Stimulated activated CD8-positive, alpha-beta memory T cell treated with anti-CD3 and anti-CD28 coated beads, Interleukin-7, amount 100 ng/mL, for 4 hours (primary cell): ENCODE results near the gene CFAP52.
"Not testable (repeated sequence)": the region's sequence is repeated elsewhere in the genome, so short reads cannot be mapped to it uniquely, and the experiment has no call there.

Experiments
- DNase-seq, 2 donors: peaks; one replicate each; pipeline ENCODE4 v3.0.0-alpha.2; 2020; ENCODE audit warnings: low read depth in 2 of 2

CFAP52 gene

DNA sequence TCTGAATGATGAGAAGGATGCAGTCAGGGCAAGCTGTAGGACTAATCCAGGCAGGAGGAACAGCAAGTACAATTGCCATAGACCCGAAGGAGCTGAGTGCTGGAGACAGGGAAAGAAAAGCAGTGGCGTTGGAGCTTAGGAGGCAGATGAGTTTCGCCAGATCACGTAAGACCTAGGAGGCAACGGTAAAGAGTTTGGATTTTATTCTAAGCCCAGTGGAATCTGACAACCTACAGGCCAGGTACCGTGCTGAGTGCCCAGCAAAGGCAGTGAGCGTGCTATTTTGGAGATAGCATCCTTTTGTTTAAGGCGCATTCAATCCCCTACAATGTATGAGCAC lies 70.1 kb downstream of the CFAP52 start:
- DNase-seq, result no peak

DNA sequence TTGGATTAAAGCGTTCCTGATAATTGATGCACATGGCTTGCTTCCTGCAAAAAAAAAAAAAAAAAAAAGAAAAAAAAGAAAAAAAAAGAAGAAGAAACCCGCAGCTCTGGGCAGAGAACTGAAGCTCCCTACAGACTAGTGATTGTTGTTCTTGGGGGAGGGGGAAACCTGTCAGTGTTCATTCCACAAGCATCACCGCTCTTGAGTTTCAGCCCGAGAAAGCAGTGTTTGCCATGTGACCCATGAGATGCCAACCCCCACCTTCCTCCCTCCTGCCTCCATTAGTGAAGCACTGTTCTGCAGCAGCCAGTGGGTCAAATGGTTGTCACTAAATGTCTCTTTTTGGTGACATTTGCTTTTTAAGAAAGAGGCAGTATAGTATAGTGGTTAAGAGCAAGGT lies 70.6 kb downstream of the CFAP52 start:
- DNase-seq, result no peak

DNA sequence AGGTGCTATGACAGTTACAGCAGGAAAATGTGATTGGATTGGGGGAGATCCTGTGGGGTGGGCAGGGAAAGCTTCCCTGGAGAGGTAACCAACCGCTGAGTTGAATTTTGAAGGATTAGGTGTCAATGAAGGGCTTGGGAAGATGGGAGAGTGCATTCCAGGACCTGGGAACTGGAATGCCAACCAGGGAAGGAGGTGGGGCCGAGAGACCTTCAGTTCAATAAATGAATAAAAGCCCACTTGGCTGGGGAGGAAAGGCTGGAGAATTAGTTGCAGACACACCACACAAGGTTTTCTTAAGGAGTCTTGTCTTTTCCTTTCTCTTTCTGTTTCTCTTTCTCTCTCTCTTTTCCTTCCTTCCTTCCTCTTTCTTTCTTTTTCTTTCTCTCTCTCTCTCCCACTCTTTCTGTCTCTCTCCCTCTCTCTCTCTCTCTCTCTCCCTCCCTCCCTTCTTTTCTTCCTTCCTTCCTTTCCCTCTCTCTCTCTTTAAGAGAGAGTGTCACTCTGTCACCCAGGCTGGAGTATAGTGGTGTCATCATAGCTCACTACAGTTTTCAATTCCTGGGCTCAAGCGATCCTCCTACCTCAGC lies 72.2 kb downstream of the CFAP52 start:
- no peak for DNase-seq

DNA sequence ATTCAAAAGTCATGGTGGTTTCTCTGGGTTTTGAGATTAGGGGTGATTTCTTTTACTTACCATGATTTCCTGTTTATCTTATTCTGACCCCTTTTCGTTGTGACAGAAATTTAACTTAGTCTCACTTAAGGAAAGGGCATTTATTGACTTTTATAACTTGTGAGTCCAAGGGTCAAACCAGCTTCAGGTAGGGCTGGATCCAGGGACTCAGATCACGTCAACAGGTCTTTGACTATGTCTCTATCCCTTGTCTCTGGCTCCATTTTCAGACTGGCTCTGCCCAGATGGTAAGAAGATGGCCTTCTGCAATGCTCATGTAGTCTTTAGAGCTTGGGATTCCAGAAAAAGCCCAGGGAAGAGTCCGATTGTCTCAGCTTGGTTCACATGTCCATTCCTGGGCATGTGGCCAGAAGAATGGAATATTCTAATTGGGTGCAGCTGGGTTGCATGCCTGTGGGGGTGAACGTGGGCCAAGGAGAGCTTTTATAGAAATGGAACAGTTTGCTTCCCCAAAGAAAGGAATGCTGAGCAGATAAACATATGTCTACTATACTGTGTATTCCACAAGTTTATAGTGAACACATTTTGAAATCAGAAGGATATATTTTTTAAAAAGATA lies 82.3 kb downstream of the CFAP52 start:
- no peak for DNase-seq

DNA sequence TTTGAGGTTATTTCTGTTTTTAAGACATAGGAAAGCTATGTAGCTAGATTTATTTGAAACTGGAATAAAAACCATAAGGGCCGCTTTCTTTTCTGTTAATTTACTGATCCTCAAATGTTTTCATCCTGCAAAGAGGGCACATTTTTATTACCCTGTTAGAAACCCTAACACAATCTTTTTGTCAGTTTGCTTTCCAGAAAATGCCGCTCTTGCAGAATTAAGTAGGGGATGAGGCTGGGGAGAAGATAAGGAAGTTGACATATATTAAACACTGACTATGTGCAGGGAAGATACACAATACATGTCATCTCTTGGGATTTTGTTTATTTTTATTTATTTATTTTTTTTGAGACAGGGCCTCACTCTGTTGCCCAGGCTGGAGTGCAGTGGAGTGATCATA lies 84.6 kb downstream of the CFAP52 start:
- no peak for DNase-seq

DNA sequence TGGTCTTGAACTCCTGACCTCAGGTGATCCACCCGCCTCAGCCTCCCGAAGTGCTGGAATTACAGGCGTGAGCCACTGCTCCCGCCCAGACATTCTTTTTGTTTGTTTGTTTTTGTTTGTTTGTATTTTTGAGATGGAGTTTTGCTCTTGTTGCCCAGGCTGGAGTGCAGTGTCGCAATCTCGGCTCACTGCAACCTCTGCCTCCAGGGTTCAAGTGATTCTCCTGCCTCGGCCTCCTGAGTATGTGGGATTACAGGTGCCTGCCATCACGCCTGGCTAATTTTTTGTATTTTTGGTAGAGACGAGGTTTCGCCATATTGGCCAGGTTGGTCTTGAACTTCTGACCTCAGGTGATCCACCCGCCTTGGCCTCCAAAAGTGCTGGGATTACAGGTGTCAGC lies 87.1 kb downstream of the CFAP52 start:
- not testable (repeated sequence) for DNase-seq

DNA sequence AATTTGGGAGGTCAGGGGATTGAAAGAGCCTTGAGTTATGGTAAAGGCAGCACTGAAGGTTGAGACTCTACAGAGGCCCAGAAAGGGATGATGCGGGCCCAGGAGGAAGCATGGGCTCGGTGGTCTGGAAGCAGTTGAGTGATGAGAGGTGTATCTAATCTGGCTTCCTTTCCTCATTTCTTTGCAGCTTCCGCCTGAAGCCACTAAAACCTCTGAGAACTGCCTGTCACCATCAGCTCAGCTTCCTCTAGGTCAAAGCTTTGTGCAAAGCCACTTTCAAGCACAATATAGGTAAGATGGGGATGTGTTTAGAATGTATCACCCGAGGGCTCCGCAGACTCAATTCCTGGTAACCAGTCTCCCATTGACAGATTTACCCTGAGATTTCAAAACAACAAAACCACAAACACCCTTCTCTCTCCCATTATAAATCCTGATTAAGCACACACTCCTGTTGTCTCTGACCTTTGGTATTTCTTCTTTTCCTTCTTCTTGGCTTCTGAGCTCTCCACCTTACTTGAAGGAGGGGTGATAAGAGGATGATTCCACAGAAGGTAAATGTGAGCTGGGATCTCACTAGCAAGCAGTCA lies 90.1 kb downstream of the CFAP52 start:
- no peak for DNase-seq

DNA sequence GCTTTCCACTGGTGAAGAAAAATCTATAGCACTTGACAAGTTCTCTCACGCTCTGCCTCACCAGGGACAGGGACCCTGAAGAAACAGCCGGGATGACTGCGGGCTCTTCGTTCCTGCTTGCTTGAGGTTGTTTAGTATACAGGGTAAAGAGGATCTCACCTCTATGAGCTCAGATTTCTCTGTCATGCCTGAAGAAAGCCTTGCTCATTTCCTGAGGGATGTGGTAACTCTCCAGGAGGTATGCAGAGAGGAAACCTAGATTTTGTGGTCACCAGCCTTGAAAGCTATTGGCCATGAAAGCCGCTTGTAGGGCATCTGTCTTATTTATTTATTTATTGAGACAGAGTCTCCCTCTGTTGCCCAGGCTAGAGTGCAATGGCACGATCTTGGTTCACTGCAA lies 92.1 kb downstream of the CFAP52 start:
- no peak for DNase-seq

DNA sequence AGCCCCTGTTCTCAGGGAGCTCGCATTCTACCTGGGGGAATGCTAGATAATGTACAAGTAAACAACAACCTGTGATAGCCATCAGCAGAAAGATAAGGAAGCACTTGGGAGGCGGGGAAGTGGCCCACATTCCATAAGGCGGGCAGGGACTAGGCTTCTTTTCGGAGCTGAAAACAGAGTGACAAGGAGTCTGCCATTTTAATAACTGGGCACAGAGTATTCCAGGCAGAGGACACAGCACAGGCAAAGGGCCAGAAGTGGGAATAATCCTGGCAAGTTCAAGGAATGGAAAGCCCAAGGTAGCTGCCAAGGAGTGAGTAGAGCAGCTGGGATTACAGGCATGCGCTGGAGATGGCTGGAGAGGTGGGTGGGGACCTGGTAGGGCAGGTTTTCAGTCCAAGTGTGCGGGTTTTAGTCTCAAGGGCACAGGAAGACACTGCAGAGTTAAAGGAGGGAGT lies 93.1 kb downstream of the CFAP52 start:
- DNase-seq, result no peak

DNA sequence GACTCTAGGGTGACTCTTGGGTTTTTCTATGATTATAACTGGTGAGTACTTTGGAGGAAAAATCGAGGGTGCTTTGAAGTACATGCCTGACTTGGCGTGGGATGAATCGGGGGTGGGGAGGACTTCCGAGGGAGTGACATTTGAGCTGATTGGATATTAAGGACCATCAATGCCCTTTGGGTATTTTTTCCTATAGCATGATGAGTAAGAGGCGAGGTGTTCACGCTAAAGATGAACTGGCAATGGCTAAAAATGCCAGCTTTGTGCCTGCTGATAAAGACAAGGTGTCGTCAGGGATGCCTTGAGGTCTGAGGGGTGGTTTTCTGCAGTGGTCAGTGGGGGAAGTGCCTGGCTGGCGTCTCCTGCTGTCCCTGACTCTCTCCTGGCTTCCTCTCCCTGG lies 94.2 kb downstream of the CFAP52 start:
- no peak for DNase-seq

DNA sequence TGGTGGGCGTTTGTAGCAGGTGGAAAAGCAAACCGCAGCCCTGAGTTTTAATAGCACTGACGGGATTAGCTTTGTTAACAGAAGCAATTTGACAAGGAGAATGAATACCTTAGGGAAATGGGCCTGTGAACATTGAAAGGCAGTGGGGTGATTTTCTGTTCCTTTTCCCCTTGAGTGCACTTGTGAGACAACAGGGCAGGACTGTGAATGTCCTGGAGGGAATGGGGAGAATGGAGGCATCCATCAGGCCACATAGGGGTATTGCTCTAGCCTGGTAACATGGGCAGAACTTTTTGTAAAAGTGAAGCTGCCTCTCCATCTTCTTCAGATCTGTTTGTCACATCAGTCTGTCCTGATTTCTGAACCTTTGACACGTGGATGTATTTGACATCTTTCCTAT lies 95.1 kb downstream of the CFAP52 start:
- DNase-seq, result no peak

DNA sequence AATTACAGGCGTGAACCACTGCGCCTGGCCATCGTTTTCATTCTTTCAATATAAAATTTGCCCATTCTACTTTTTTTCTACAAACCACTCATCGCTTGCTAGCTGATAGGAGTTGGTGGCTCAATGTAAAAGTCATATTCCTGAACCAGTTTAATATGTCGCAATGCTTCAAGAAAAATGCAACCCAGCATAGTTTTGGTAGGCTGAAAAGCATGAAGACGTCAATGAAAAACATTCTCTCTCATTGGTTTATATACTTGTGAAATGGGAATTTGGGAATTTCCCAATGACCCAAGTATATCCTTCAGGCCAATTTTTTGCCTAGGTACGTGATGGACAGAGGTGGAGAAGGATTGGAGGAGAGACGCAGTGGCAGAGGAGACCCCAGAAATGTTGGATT lies 95.8 kb downstream of the CFAP52 start:
- no peak for DNase-seq

DNA sequence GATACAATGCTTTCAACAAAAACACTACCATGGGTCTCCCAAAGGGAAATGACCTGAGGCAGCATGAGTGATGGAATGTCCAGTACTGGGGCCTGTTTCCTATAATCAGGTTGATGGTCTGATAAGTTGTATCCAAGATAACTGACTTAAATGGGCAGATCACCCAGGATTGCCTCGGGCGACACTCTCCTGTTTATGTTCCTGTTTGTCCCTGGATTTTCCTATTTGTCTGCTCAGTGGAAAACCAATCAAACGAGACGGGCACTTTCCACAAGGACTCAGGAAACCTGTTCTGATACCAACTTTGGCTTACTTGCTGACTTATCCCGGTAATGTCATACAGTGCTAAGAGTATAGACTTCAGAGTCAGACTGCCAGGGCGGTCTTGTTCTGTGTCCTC lies 96.2 kb downstream of the CFAP52 start:
- no peak for DNase-seq

DNA sequence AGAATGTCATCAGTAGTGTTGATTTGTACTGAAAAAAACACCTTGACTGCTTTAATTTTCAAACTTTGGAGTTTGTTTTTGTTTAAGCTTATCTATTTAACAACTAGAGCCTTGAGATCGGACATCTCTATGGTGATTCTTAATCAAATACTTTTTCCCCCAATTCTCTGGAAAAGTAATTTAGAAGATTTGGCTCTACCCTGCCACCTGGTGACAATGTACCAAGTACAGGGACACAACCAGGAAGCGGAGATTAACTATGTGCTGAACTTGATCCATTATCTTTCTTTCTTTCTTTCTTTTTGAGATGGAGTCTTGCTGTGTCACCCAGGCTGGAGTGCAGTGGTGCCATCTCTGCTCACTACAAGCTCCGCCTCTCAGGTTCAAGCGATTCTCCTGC lies 99.6 kb downstream of the CFAP52 start:
- DNase-seq, result no peak

DNA sequence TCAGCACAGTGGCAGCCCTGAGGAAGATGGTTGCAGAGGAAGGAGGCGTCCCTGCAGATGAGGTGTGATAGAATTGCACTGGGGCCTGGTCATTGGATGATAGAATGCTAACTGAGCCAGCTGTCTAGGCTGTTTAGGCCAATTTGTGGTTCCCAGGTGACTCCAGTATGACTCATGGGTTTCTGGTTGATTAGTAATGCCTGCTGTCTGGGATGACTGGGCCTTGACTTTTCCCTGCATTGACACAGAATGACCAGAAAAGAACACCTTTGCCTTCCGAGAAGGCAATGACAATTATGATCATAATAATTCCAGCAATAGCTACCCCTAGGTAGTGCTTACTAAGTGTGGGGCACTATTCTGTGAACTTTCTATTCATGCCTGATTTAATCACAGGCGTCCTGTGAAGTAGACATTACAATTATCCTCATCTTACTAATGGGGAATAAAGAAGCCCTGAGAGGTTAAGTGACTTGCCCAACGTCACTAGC lies 100.4 kb downstream of the CFAP52 start:
- DNase-seq, result no peak

DNA sequence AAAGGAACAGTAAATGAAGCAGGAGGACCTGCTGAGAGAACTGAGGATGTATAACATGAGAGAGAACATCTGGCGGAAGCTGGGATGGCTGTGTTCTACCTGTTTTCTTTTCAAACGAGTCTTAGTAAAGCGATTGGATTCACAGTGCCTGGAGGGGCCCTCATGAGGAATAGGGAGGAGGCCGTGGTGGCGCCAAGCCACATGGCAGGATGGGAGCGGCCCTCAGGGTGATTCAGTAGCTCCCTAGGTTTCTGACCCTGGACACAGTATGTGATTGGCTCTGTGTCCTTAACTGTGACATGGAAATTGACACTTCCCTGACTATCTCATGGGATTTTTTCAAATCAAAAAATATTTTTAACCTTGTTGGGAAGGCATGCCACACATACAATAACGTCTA lies 101.0 kb downstream of the CFAP52 start:
- DNase-seq, result no peak

DNA sequence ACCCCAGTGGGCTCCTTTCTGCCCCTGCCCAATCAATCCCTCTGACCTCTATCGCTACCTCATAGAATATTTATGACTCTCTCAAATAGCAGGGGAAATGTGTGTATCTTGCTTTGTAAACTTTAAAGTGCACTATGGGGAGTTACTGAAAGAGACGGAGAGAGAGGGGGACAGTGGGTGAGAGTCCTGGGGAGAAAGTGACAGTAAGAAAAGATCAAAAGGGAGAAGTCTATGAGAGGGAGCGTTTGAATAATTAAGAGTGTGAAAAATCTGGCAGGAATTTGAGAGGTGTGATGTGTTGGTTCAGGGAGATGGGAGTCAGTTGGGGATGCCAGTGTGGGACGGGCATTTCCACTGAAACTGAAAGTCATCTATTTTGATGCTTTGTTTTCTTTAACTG lies 101.5 kb downstream of the CFAP52 start:
- no peak for DNase-seq

DNA sequence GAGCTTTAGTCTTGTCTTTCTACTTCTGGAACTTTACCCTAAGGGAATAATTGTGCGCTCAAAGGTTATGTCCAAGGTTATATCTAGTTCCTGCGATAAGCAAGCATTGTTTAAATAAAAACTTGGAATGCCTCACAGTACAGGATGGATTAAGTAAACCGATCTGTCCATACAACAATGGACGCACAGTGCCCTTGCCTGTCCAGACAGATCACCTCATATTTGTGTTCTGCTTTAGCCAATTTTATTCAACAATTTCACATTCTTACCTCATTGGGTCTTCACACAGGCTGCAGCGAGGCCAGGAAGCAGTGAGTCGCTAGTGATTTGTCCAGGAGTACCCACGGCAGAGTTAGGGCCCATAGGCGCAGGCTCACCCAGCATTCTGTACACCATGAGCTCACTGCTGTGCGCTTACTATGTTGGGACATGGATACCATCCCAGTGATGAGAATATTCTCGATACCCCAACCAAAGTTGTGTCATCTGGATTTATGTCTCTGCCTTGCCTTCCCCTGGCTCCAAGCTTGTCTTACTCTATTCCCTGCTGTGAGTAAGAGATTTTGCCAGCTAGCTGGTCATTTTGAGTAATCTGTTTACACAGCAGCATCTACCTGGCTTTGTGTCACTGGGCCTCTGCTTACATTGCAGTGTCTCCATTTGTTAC lies 108.6 kb downstream of the CFAP52 start:
- no peak for DNase-seq
